Sciatic nerve (tissue), 2 donors: ENCODE measurements around the gene SNAP47. TPM values are rescaled to one million over a fixed set of nuclear protein-coding genes. Genes with fewer than 3 reads are reported as not detected.
"Not testable (repeated sequence)": the region's sequence is repeated elsewhere in the genome, so short reads cannot be mapped to it uniquely, and the experiment has no call there.

ENCODE experiments used
- ATAC-seq: fragments of 200-7000 bp; cut with Tn5 transposase; one replicate; pipeline ENCODE4 v1.9.1; 2020; ENCODE audit warnings: mild to moderate bottlenecking, moderate library complexity
- DNase-seq: peaks from one replicate; pipeline ENCODE4 v3.0.0-alpha.2; 2020; ENCODE audit warnings: low spot score
- intact Hi-C: fragments of 100-400 bp; cut with DNase I; formaldehyde crosslinking; loops from one replicate; pipeline ENCODE4 v1.14.2; 2022
- total RNA-seq: library from RNA; stranded (reverse); fragmentation: NEBNext Ultra II Directional; extraction: Animal tissue kit (Norgen Biotek cat#: 25700); gene quantifications from one replicate; pipeline ENCODE4 v1.2.1, GENCODE V29; 2021
- donor health status: DM: no; HTN: no; CAD: no.
- donor health status: DM: no; HTN: no; CAD: no.

SNAP47 gene, protein sequence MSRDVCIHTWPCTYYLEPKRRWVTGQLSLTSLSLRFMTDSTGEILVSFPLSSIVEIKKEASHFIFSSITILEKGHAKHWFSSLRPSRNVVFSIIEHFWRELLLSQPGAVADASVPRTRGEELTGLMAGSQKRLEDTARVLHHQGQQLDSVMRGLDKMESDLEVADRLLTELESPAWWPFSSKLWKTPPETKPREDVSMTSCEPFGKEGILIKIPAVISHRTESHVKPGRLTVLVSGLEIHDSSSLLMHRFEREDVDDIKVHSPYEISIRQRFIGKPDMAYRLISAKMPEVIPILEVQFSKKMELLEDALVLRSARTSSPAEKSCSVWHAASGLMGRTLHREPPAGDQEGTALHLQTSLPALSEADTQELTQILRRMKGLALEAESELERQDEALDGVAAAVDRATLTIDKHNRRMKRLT
- 32.3 TPM for total RNA-seq

DNA sequence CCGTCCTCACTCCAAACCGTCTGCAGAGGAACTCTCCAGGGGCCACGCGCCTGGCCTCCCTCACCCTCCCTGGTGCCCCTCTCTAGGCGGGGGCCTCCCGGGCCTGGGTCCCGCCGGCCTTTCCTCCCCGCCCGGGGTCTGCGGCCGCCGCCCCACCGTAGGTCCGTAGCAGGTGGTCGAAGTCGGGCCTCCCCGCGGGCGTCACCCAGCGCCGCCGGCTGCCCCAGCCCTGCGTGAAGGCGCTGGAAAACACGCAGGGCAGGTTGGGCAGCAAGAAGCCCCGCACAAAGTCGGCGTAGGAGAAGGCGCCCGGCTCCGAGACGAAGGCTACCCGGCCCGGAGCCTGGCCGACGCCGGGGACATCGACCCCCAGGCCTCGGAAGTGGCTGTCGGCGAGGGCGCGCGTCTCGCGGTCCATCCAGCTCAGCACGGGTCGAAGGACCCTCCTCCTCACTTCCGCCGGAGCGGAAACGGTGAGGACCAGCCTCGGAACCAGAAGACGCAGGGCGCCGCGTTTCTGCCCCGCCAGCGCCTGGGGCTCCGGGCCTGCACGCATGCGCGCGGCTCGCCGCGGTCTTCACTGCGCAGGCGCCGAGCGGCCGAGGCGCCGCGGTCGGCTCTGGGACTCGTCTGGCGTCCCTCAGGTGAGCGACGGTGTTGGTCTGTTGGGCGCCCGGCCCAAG lies at the start of gene SNAP47, which contains the start of gene JMJD4:
Gene SNAP47 (plus strand): TSS at position 580 of the 683 bp plus-strand sequence. CDS start 12,302 bp downstream, outside the sequence.
Gene JMJD4 (minus strand): TSS at position 447 of the 683 bp plus-strand sequence. CDS start 29 bp downstream, at position 418.
- peak; percentile 92 for ATAC-seq
- DNase-seq: peak; percentile 94
- intact Hi-C loops: no loop called here

DNA sequence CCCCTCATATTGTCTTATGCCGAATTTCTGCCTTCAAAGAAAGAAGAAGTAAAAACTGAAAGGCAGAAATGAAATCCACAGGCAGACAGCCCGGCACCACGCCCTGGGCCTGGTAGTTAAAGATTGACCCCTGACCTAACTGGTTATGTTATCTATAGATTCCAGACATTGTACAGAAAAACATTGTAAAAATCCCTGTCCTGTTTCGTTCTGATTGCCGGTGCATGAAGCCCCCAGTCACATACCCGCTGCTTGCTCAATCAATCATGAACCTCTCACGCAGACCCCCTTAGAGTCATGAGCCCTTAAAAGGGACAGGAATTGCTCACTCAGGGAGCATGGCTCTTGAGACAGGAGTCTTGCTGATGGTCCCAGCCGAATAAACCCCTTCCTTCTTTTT lies 49.4 kb upstream of the SNAP47 start:
- intact Hi-C loops: no loop called here
- ATAC-seq (no peak), DNase-seq (no peak)

DNA sequence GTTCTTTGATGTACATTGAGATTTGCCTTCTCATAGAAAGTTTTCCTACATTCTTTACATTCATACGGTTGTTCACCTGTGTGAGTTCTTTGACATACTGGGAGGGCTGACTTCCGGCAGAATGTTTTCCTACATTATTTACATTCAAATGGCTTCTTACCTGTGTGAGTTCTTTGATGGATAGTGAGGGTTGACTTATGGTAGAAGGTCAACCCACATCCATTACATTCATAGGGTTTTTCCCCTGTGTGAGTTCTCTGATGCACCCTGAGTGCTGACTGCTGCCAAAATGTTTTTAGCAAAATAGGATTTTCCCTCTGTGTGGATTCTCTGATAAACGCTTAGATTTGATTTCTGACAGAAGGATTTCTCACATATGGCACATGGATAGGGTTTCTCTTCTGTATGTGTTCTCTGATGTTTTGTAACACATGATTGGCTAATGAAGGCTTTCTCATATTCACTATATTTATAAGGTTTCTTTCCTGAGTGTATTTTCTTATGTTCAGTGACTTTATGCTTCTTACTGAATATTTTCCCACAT lies 37.8 kb upstream of the SNAP47 start:
- no peak for ATAC-seq
- DNase-seq: no peak
- intact Hi-C loops: no loop called here

DNA sequence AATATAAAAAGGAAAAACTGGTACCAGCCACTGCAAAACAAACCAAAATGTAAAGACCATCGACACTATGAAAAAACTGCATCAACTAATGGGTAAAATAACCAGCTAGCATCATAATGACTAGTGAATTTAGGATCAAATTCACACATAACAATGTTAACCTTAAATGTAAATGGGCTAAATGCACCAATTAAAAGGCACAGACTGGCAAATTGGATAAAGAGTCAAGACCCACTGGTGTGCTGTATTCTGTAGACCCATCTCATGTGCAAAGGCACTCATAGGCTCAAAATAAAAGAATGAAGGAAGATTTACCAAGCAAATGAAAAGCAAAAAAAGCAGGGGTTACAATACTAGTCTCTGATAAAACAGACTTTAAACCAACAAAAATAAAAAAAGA lies 33.6 kb upstream of the SNAP47 start:
- intact Hi-C loops, ATAC-seq, DNase-seq: not testable (repeated sequence)

DNA sequence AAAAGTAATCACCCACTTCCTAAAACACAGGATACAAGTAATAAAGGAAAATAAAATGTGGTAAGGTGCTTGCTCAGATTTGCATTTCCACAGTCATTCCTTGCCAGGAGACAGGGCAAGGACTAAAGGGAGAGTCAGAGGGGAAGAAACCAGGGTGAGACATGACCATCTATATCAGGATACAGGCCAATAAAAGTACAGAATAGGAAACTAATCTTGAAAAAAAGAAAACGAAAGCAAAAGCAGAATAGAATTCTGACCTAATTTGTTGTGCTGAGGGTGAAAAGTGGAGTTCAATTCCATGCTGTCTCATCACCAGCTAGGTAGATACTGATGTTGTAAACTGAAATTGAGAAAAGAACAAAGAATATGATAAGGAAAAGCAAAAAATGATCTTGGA lies 27.4 kb upstream of the SNAP47 start:
- intact Hi-C loops: no loop called here
- DNase-seq: no peak
- ATAC-seq: no peak

DNA sequence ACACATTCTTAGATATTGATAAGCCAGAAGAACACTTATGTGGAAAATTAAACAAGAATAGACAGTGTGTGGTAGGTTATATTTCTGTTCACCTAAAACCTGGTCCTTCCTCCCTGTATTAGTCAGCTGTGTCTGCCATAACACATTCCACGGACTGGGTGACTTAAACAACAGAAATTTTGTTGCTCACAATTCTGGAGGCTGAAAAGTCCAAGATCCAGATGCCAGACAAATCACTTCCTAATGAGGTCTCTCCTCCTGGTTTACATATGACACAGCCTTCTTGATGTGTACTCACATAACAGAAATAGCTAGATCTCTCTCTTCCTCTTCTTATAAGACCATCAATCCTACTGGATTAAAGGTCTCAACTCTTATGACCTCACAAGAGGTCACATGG lies 25.8 kb upstream of the SNAP47 start:
- DNase-seq (no peak), ATAC-seq (no peak)
- intact Hi-C loops: no loop called here

DNA sequence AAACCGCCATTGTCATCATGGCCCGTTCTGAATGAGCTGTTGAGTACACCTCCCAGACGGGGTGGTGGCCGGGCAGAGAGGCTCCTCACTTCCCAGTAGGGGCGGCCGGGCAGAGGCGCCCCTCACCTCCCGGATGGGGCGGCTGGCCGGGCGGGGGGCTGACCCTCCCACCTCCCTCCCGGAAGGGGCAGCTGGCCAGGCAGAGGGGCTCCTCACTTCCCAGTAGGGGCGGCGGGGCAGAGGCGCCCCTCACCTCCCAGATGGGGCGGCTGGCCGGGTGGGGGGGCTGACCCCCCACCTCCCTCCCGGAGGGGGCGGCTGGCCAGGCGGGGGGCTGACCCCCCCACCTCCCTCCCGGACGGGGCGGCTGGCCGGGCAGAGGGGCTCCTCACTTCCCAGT lies 24.8 kb upstream of the SNAP47 start:
- ATAC-seq, intact Hi-C loops, DNase-seq: not testable (repeated sequence)

DNA sequence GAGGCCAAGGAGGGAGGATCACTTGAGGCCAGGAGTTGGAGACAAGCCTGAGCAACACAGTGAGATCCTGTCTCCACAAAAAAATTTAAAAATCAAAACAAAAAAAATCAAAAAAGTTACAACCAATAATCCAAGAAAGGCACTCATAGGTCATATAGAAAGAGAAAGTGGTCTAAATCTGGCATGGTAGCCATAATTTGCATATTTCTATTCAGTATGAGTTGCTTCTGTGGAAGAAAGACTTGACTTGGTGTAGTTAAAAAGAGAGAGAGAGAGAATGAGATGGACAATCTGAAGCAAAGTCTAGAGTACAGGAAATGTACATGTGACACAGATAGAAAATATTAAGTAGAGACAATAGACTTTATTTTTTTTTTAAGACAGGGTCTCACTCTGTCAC lies 22.6 kb upstream of the SNAP47 start:
- ATAC-seq: no peak
- intact Hi-C loops: no loop called here

DNA sequence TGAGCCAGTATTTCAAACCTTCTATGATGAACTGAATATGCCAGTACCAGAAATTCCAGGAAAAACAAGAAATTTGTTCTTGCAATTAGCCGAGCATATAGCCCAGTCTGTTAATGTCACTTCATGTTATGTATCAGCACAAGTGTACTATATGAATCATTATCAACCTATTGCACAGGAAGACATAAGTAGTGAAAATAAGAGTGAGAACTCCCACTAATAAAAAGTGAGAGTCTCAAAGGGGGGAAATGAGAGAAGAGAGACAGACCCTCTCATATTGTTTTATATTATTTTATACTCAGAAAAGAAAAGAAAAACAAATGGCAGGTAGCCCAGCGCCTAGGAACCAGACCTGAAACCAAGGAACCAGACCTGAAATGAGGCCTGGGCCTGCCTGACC lies 16.3 kb upstream of the SNAP47 start:
- intact Hi-C loops: no loop called here

More for the DNA sequence above, 22.6 kb upstream of the SNAP47 start:
- DNase-seq: no peak

DNA sequence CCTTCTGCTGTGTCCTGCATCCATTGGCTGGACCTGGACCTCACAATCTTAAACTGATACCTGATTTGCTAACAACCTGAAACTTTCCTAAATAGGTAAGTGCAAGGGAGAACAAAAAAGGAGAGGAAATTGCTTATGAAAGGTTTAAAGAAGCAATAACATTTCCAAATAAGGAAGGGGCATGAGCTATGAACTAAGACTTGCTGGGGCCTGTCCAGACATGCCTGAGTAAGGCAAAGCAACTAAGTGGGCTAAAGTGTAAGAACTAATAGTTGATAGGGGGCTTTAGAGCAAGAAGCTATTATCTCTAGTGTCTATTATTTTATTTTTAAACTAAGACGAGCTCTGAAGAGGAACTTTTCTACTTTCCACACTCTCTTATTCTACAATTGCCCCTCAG lies 11.8 kb upstream of the SNAP47 start:
- ATAC-seq (no peak), DNase-seq (no peak)
- intact Hi-C loops: no loop called here

More for the DNA sequence above, 16.3 kb upstream of the SNAP47 start:
- DNase-seq (no peak), ATAC-seq (no peak)

DNA sequence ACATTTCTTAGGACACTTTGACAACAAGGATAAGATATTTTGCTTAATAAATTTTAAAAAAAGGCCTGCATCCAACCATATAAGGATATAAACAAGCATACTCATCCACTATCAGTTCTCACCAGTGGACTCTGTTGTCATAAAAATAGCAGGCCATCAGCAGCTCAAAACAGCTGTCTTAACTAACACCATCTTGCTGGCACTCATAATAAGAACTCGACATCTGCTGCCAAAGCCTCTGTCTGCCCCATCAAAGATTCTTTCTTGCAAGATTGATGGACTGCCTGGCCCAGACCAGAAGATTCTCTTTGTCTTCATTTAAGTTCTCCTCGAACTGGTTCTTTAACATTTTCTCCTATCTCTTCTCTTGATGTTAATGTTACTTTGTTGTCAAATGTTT lies 10.2 kb upstream of the SNAP47 start:
- DNase-seq (no peak), ATAC-seq (no peak)
- intact Hi-C loops: no loop called here

DNA sequence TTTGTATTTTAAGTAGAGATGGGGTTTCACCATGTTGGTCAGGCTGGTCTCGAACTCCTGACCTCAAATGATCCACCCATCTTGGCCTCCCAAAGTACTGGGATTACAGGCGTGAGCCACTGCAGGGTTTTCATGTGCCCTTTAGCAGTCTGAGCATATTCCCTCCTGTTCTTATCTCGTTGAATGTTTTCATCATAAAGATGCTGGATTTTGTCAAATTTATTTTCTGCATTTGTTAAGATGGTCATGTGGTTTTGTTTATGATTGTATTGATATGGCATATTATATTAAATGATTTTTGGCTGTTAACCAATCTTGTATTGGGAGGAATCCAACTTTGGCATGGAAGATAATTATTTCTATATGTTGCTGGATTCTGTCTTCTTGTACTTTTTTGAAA lies 8.9 kb upstream of the SNAP47 start:
- intact Hi-C loops: no loop called here
- ATAC-seq: no peak
- DNase-seq: no peak

DNA sequence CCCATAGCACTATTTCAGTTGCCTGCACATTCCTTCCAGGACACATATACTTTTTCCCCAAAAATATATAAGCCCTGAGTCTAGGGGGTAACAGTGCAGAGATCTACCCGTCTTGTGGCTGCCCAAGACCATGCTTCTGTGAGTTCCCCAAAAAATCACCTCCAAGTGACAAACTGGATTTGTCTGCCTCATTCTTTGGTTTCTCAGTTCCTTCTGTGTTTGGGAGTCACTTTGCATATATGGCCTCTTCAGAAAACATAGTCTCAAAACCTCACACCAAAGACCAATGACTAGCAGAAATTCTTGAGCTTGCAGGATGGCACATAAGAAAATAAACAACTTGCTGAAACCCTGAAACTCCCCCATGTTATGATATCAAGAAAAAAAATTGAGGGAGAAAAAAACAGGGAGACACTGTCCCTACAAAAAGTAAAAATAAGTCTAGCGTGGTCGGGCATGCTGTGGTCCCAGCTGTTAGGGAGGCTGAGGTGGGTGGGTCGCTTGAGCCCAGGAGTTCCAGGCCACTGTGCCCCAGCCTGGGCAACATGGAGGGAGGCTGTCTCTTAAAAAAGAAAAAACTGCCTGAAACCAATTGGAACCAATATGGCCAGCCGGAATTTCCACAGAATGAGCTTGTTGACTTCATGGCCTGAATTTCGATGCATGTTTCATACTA lies 8.2 kb upstream of the SNAP47 start:
- no peak for ATAC-seq
- no peak for DNase-seq
- intact Hi-C loops: no loop called here

DNA sequence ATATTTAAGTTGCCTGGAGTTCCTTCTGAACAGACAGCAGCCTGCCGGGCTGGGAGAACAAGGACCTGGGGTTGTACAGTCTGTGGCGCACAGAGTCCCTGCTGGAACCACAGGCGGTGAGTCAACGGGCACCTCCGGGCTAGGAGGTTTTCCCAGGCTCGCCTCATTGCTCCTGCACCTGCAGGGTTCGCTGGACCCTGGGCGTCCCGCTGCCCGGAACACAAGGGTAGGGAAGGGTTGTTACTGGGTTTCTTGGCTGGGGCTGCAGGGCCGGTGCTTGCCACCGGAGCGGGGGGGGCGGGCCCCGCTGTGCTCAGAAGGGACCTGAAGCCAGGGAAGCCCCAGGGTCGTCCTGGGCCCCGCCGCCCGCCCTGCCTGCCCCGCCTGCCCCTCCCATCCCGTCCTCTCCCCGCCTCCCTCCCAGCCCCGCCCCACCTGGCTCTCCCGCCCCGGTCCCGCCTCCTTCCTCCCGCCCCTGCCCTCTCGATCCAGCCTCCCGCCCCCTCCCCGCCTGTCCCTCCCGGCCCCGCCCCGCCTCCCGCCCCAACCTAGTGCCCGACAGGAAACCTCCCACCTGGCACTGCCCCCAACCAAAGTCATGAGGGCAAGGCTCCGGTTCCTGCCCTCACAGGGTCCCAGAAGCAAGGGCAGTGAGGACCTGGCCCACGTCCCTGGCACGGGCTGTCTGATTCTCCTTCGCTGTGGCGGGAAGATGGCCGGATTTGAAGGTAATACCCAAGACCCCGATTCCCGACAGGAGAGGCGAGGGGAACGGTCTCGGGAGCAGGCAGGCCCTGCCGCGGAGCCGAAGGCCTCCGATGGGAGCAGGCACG lies 7.0 kb upstream of the SNAP47 start:
- ATAC-seq: peak; percentile 60
- peak; percentile 82 for DNase-seq
- intact Hi-C loops: no loop called here

DNA sequence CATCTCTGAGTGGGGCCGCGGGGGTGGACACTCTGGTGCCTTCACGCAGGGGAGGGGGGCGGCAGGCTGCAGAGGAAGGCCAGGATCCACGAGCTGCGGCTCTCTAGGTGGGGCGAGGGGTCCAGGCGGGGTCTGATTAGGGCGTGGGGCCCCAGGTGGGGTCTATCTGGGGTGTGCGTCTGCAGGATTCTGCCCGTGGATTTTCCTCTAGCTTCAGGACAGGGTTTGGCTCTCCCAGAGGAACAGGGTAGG lies 6.4 kb upstream of the SNAP47 start:
- ATAC-seq (peak; percentile 27), DNase-seq (no peak)
- intact Hi-C loops: no loop called here

DNA sequence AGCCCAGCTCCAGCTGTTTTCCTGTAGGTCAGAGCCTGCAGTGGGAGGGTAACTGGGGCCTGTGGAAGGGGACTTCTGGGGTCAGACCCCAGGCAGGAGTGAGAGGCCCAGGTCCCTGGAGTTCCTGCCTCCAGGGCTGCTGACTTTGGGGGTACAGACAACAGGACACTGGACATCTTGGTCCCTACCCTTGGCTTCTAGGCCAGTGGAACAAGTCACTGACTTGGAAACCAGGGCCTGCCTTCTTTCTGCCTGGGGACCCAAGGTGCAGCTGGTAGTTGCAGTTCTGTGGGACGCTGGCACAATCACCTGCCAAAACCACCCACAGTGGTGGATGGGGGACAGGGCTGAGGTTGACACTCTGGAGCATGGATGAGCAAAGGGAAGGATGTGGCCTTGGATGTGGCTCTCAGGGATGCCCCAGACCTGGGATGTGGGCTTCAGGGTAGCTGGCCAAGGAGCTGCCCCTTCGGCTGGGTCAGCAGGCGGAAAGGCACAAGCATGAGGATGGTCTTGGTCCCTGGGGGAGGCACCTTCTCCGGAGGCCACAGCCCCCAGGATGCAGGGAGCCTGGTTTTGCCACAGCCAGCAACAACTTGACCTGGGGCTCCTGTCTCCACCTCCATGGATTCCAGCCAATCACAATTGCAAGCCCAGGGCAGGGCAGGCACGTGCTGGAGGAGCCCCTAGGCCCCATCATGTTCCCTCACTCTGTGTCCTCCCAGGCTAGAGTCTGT lies 5.9 kb upstream of the SNAP47 start:
- intact Hi-C loops: no loop called here
- ATAC-seq (peak; percentile 5), DNase-seq (no peak)

DNA sequence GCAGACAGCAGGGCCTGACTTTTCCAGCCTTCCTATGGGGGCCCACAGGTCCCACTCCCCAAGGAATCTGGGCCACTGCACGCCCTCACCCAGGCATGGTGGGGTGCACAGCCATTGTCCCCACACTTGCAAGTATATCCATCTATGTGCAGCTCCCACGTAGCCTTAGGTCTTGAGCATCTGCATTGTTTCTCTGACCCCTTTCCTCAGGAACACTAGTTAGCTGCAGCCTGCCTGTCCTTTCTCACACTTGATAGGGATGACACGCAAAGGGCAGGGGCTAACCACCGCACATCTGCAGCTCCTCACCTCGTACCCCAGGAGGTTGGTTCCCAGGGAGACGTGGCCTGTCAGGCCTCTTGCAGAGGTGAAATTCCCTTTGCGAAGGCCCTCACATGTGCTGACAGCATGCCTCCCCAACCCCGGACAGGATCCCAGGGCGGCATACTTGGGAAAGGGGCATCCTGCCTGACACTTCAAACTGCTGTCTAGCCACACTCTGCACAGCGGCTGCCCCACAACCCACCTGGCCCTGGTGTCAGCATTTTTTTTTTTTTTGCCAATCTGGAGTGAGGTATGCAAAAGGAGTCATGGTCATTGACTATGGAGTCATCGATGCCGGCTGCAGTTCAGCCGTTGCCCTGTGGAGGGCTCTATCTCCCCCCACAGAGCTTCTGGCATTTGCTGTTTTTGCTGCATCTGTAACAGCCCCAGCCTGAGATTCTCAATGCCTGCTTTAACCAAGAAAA lies 5.2 kb upstream of the SNAP47 start:
- ATAC-seq (peak; percentile 56), DNase-seq (no peak)
- intact Hi-C loops: no loop called here
